ENCODE results near the gene SYTL4. TPM values are rescaled to one million over a fixed set of nuclear protein-coding genes. Genes with fewer than 3 reads are reported as not detected.

The SYTL4 gene
- total RNA-seq, 1 experiment from 2014 or later: 0.13 TPM

DNA sequence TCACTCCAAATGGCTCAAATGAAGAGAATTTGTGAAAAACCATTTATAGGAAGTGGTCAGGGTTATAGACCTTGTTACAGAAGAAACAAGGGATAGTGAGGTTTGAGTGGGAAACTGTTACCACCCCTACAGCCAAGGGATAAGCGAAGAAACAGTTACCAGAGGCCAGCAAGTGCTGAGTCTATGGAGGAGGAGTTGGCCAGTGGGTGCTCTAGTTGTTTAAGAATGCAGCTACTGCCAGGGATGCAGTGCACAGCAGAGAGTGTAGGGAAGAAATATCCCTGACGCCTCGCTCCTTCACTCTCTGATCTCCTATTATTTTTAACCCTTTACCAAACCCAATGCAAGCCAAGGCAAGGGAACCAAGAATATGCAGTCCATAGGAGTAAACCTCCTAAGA, 15.2 kb upstream of the SYTL4 start:
- peaks cover 35 to 56% of the 10 kb centered on the region in 2 experiments for H3K9me3 Mint-ChIP-seq
- Histone ChIP-seq H3K27ac (ENCODE audit: insufficient read length, low read depth, low read length) (no peak overlapping the region), H3K14ac (ENCODE audit: insufficient read depth, low read length) (no peak overlapping the region), H3K9me3 (ENCODE audit: control insufficient read depth, low read depth, low read length) (peaks cover 9% of the 10 kb centered on the region), H3K23ac (ENCODE audit: insufficient read length, low read depth, low read length) (no peak overlapping the region), H3K79me2 (ENCODE audit: insufficient read depth, low read length) (no peaks in the 10 kb centered on the region), H2BK20ac (ENCODE audit: low read depth, low read length, poor library complexity, severe bottlenecking) (no peak overlapping the region), H3K56ac (ENCODE audit: insufficient read length, low read depth, low read length) (no peak overlapping the region), H2BK120ac (ENCODE audit: low read depth, low read length, poor library complexity, severe bottlenecking) (no peak overlapping the region), H4K8ac (replicated peaks; ENCODE audit: insufficient read length, low read depth, low read length) (no peak overlapping the region), H3K9ac (ENCODE audit: extremely low read depth, insufficient read length, low read length) (no peak overlapping the region), H4K5ac (ENCODE audit: insufficient read length, low read depth, low read length) (no peak overlapping the region), H2AFZ (ENCODE audit: low read length) (no peak overlapping the region), H3K23me2 (ENCODE audit: insufficient read length, low read depth, low read length, poor library complexity, severe bottlenecking) (no peaks in the 10 kb centered on the region), H2BK15ac (ENCODE audit: low read depth, low read length) (no peak overlapping the region), H2AK5ac (ENCODE audit: insufficient read length, low read length) (no peak overlapping the region), H3K27me3 (ENCODE audit: insufficient read depth, low read length) (no peaks in the 10 kb centered on the region), H3K4me2 (ENCODE audit: insufficient read depth, insufficient read length, low read length) (no peak overlapping the region), H4K20me1 (ENCODE audit: control insufficient read depth, insufficient read depth, insufficient read length) (no peaks in the 10 kb centered on the region), H3K4ac (ENCODE audit: low read depth, low read length) (no peak overlapping the region), H2BK5ac (ENCODE audit: insufficient read length, low read length) (no peak overlapping the region), H3K18ac (ENCODE audit: insufficient read length, low read depth, low read length) (no peak overlapping the region), H3K79me1 (ENCODE audit: insufficient read depth, low read depth, low read length, poor library complexity, severe bottlenecking) (no peaks in the 10 kb centered on the region), H3T11ph (ENCODE audit: low read length) (no peak overlapping the region), H3K4me1 (ENCODE audit: insufficient read depth, low read length) (no peaks in the 10 kb centered on the region), H4K91ac (ENCODE audit: insufficient read length, low read depth, low read length) (no peak overlapping the region), H2BK12ac (ENCODE audit: insufficient read length, low read depth, low read length) (no peak overlapping the region)
- DNase-seq: no peak
- H3K4me1 Mint-ChIP-seq: peaks cover 3% of the 10 kb centered on the region in 2 experiments; a peak in 2 of 4 replicates
- no peak overlapping the region for H3K27ac Mint-ChIP-seq
- WGBS (ENCODE audit: extremely low coverage, insufficient read length, low lambda C conversion rate): no CpG with 5 or more reads among the region's 3 CpGs
- TF ChIP-seq CTCF (conservative IDR thresholded peaks at IDR 0.05): no peak
- H3K27me3 Mint-ChIP-seq (ENCODE audit: low read depth): peaks cover 1% of the 10 kb centered on the region; the same call in 1 of the 2 replicates
- H3K36me3 Mint-ChIP-seq (ENCODE audit: insufficient read depth in 1 of 3, low read depth in 3 of 3): peaks cover 0 to 1% (median 0%) of the 10 kb centered on the region in 3 experiments; a peak in 3 of 7 replicates
- H3K4me3 Mint-ChIP-seq: no peak overlapping the region

Measured in H9 (cell line).